GM23248 (cell line): ENCODE measurements around the gene CDO1.

Experiments
- EZH2 ChIP-seq: fragments of 200-600 bp; sonication (generic); IDR thresholded peaks from 2 replicates; pipeline ENCODE4 v1.6.1; 2018; ENCODE audit warnings: antibody characterized with exemption, mild to moderate bottlenecking; ENCODE audit not compliant: insufficient read depth, poor library complexity, severe bottlenecking
- EZH2phosphoT487 ChIP-seq: fragments of 200-600 bp; sonication (generic); IDR thresholded peaks from 2 replicates; pipeline ENCODE4 v1.6.1; 2018; ENCODE audit warnings: antibody characterized with exemption, moderate library complexity, mild to moderate bottlenecking, low read depth; ENCODE audit not compliant: insufficient read depth

GRCh38 chr5:115844321-115844817 lies 27.9 kb upstream of the CDO1 start:
- TF ChIP-seq EZH2: no peak
- TF ChIP-seq EZH2phosphoT487: no peak
